Stimulated activated CD8-positive, alpha-beta memory T cell treated with anti-CD3 and anti-CD28 coated beads, Interleukin-15, amount 100 ng/mL, for 1 hour (primary cell): ENCODE results near the gene EMP3.
A peak's percentile ranks its signal among the peaks of the same experiment; 100 is the strongest.
"Not testable (repeated sequence)": the region's sequence is repeated elsewhere in the genome, so short reads cannot be mapped to it uniquely, and the experiment has no call there.

Experiments
- DNase-seq: peaks from one replicate; pipeline ENCODE4 v3.0.0-alpha.2; 2020; ENCODE audit warnings: low read depth

Gene EMP3

DNA sequence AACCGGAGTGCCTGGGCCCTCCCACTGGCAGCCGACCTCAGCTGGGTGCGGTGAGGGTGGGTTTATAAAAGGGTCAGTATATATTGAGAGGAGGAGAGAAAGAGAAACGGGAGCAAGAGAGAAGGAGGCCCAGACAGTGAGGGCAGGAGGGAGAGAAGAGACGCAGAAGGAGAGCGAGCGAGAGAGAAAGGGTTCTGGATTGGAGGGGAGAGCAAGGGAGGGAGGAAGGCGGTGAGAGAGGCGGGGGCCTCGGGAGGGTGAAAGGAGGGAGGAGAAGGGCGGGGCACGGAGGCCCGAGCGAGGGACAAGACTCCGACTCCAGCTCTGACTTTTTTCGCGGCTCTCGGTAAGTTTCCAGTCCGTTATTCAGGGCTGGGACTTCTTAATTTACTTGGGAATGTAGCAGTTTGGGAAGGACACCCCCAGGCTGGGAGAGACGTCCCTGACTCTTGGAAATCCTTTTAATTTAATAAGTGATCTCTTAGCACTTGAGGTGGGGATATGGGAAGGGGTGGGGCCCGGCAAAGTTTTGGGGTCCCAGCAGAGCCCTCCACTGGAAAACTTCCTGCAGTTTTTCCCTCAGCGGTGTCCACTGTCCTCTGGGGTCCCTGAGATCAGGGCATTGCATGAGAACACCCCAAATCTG lies at the start of gene EMP3:
TSS of gene EMP3 (plus strand) at position 288 of the 646 bp plus-strand sequence. CDS start 1,293 bp downstream, outside the sequence.
- DNase-seq, result peak; percentile 71

GRCh38 chr19:48279747-48280146 lies 45.6 kb upstream of the EMP3 start:
- no peak for DNase-seq

GRCh38 chr19:48283908-48284307 lies 41.4 kb upstream of the EMP3 start:
- DNase-seq, result no peak

DNA sequence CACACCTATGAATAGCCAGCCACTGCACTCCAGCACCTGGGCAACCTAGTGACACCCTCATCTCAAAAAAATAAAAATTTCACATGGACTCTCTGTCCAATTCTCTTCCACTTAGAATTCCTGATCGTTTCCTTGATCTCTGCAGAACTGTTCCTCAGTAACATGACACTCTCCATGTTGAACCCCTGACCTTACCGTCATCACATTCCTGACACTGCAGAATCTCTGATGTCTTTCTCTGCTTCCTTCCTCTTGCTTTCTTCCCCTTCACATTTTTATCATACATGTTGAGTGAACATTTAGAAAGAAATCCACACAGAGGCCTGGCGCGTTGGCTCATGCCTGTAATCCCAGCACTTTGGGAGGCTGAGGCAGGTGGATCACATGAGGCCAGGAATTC lies 40.5 kb upstream of the EMP3 start:
- no peak for DNase-seq

DNA sequence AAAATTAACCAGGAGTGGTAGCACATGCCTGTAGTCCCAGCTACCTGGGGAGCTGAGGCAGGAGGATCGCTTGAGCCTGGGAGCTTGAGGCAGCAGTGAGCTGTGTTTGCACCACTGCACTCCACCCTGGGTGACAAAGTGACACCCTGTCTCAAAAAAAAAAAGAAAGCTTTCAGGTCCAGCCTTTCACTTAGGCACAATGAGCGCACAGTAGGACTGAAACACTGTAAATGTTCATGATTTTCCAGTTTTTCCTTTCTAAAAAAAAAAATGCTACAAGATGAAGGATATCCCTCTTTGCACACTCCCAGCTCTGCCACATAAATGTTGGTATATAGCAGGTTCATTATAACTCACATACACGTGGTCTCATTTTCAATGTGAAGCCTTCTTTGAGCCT lies 37.6 kb upstream of the EMP3 start:
- DNase-seq, result no peak

GRCh38 chr19:48290401-48290770 lies 35.0 kb upstream of the EMP3 start:
- DNase-seq, result no peak

GRCh38 chr19:48290771-48291488 lies 34.4 kb upstream of the EMP3 start:
- peak; percentile 48 for DNase-seq

- DNase-seq, result not testable (repeated sequence)
Measured at GRCh38 chr19:48291489-48291815, 33.9 kb upstream of the EMP3 start.

GRCh38 chr19:48292798-48293197 lies 32.6 kb upstream of the EMP3 start:
- DNase-seq, result no peak

- DNase-seq, result no peak
Measured at GRCh38 chr19:48295458-48295857, 29.9 kb upstream of the EMP3 start.

DNA sequence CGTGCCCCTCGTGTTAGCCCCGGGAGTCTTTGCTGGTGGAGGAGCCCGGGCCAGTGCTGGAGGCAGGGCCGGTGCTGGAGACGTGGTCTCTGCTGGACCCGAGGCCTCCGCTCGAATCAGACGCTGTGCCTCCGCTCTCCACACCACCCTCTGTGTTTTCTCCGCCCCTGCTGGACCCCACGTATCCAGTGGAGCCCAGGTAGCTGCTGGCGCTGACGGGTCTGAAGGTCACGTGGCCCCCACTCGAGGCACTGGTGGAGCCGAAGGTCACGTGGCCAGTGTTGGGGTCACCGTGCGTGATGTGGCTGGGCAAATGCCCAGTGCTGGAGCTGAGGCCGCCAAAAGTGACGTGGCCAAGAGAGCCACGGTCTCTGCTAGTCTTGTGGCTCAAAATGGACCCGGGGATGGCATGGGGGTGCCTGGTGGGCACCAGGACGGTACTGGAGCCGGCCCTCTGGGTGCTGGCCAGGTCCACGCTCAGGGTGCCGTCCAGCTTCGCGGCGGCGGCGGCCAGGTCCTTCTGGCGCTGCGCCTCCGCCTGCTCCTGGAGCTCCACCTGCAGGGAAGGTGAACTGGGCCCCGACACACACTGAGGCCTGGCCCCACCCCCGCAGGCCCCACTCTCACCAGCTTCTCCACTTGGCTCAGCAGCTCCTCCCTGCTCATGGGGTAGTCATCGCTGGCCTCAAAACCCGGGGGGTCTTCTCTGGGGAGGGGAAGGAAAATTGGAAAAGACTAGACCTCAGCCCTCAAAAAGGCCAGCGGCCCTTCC lies 28.2 kb upstream of the EMP3 start:
- DNase-seq, result no peak

- no peak for DNase-seq
Measured at GRCh38 chr19:48297975-48298374, 27.4 kb upstream of the EMP3 start.

- no peak for DNase-seq
Measured at GRCh38 chr19:48301886-48302599, 23.3 kb upstream of the EMP3 start.

GRCh38 chr19:48302600-48302959 lies 22.8 kb upstream of the EMP3 start:
- no peak for DNase-seq

DNA sequence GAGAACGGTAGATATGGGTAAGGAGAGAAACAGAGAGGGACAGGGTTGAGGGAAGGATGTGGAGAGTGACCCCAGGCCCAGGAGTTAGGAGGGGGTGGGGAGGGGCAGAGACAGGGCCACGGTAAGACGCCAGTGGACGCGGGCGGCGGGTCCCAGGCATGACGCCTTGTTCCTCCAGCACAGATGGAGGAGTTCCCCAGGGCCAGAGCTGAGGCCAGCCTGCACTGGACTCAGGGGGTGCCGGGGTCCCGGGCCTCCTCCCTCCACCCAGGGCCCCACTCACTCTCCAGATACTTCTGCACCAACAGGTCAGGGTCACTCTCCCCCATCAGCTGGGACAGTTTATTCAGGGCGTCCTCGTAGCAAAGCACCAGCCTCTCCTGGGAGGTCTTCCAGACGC lies 22.0 kb upstream of the EMP3 start:
- DNase-seq, result no peak

DNA sequence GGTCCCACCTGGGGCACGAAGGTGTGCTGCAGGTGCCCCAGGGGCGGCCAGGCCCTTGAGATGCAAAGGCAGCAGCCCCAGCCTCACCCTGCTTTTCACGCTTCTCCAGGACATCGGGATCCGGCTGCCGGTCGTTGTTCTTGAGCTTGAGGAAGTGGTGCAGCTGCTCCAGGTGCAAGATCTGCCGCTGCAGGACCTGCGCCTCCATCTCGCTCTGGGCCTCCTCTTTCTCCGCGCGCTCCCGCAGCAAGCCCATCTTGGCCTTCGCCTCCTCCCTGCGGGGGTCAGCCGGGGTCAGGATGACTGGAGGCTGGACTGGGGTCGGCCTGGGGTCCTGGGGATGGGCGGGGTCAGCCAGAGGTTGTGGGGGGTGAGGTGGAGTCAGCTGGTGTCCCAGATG lies 21.5 kb upstream of the EMP3 start:
- no peak for DNase-seq

DNA sequence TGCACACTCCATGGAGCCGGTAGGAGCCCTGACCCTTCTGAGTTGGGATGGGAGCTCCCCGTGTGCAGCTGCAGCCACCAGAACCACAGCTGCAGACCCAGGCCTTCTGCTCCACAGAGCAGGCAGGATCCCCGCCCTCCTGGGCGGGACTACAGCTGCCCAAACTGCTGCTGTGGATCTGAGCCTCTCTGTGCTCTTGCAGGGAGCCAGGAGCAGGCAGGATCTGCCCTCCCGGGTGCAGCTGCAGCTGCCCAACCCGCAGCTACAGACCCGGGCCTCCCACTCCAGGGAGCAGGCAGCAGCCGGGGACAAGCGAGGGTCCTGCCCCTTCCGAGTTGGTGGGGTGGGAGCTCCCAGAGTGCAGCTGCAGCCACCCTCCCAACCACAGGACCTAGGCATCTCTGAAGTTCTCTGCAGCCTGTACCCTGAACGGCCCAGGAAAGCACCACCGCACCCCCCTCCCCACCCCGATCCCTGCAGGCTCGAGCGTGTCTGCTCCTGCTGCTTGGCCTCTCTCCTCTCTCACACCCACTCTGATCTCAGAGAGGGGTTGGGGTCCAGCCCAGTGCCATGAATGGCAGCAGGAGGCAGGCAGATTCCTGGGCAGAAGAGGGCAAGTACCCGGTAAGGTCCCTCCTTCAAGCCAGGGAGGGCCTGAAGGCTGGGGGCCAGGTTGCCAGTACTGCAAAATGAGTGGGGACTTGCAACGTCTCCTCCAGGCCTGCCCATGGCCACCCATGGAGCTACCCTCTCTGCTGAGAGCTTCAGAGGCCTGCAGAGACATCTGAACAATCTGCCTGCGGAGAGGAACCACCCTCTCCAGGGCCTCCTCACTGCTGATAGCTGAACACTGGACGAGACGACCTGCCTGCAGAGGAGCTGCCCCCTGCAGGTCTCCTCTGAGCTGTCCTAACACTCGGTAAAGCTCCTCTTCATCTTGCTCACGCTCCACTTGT lies 16.4 kb upstream of the EMP3 start:
- DNase-seq, result no peak

DNA sequence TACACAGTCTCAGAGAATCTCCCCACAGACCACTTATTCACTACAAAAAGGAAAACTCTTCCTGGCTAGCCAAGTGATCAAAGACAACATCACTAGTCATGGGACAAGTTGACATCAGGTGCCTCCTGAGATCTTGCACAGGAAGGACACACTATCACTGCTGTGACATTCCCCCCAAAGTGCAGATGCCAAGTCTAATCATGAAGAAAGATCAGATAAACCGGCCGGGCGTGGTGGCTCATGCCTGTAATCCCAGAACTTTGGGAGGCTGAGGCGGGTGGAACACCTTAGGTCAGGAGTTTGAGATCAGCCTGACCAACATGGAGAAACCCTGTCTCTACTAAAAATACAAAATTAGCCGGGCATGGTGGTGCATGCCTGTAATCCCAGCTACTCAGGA lies 15.6 kb upstream of the EMP3 start:
- DNase-seq, result not testable (repeated sequence)

- no peak for DNase-seq
Measured at GRCh38 chr19:48310227-48310626, 15.1 kb upstream of the EMP3 start.

DNA sequence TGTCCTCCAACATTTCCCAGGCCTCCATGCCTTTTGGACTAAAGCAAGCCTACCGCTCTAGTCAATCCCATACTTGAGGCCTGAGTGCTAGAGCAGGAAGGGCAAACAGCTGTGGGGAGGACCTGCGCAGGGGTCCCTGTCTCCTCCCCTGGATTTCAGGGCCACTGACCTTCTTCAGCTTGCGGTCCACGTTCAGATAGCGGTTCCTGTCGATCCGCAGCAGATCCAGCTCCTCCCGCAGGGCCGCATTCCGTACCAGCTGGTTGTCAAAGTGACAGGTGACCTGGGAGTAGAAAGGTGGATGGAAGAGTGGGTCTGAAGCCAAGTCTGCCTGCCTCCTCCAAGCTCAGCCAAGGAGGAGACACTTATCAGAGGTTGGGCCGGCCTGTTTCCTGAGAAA lies 14.0 kb upstream of the EMP3 start:
- no peak for DNase-seq

GRCh38 chr19:48315712-48316111 lies 9.6 kb upstream of the EMP3 start:
- DNase-seq, result no peak

GRCh38 chr19:48317708-48317960 lies 7.7 kb upstream of the EMP3 start:
- not testable (repeated sequence) for DNase-seq
